ENCODE data around the gene GOLGA7B.

GOLGA7B gene

GRCh38 chr10:97867220-97867800 is 17.7 kb downstream of the GOLGA7B start:
- peaks cover 7% of the 10 kb centered on the region for H3K4me1 ChIP-seq (ENCODE audit: low read length)
- TF ChIP-seq, protein P1, sequence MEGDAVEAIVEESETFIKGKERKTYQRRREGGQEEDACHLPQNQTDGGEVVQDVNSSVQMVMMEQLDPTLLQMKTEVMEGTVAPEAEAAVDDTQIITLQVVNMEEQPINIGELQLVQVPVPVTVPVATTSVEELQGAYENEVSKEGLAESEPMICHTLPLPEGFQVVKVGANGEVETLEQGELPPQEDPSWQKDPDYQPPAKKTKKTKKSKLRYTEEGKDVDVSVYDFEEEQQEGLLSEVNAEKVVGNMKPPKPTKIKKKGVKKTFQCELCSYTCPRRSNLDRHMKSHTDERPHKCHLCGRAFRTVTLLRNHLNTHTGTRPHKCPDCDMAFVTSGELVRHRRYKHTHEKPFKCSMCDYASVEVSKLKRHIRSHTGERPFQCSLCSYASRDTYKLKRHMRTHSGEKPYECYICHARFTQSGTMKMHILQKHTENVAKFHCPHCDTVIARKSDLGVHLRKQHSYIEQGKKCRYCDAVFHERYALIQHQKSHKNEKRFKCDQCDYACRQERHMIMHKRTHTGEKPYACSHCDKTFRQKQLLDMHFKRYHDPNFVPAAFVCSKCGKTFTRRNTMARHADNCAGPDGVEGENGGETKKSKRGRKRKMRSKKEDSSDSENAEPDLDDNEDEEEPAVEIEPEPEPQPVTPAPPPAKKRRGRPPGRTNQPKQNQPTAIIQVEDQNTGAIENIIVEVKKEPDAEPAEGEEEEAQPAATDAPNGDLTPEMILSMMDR (IDR thresholded peaks at IDR 0.05; ENCODE audit: low read depth, low read length): no peak
- no peak for TF ChIP-seq EZH2phosphoT487 (IDR thresholded peaks at IDR 0.05; ENCODE audit: low read depth)
- no peak overlapping the region for H3K4me3 ChIP-seq (ENCODE audit: low read length)
- no peaks in the 10 kb centered on the region for H4K20me1 ChIP-seq (ENCODE audit: insufficient read depth, low read length)
- no peaks in the 10 kb centered on the region for H3K36me3 ChIP-seq (replicated peaks; ENCODE audit: low read depth, low read length)
- H3K27ac ChIP-seq (ENCODE audit: low read length): no peak overlapping the region
- H3K9ac ChIP-seq (ENCODE audit: low read length): no peak overlapping the region
- H2AFZ ChIP-seq (ENCODE audit: low read depth, low read length): no peak overlapping the region
- no peaks in the 10 kb centered on the region for H3K9me3 ChIP-seq (ENCODE audit: insufficient read depth, low read length)
- H3K4me2 ChIP-seq (ENCODE audit: low read length): no peak overlapping the region
- no peaks in the 10 kb centered on the region for H3K27me3 ChIP-seq (ENCODE audit: low read depth, low read length)
- no peaks in the 10 kb centered on the region for H3K79me2 ChIP-seq (ENCODE audit: low read length)

GRCh38 chr10:97868134-97868685 is 18.6 kb downstream of the GOLGA7B start:
- TF ChIP-seq EZH2phosphoT487 (IDR thresholded peaks at IDR 0.05; ENCODE audit: low read depth): no peak
- TF ChIP-seq, protein P1 (IDR thresholded peaks at IDR 0.05; ENCODE audit: low read depth, low read length): no peak
- Histone ChIP-seq H3K4me3 (ENCODE audit: low read length) (no peak overlapping the region), H3K9ac (ENCODE audit: low read length) (no peak overlapping the region), H3K9me3 (ENCODE audit: insufficient read depth, low read length) (no peaks in the 10 kb centered on the region), H4K20me1 (ENCODE audit: insufficient read depth, low read length) (no peaks in the 10 kb centered on the region), H3K36me3 (replicated peaks; ENCODE audit: low read depth, low read length) (no peaks in the 10 kb centered on the region), H2AFZ (ENCODE audit: low read depth, low read length) (no peak overlapping the region), H3K4me1 (ENCODE audit: low read length) (peaks cover 7% of the 10 kb centered on the region), H3K79me2 (ENCODE audit: low read length) (no peaks in the 10 kb centered on the region), H3K4me2 (ENCODE audit: low read length) (no peak overlapping the region), H3K27me3 (ENCODE audit: low read depth, low read length) (no peaks in the 10 kb centered on the region), H3K27ac (ENCODE audit: low read length) (no peak overlapping the region)

- H3K4me2 ChIP-seq (ENCODE audit: low read length): peak overlapping the region; percentile 66
- H3K4me1 ChIP-seq (ENCODE audit: low read length): peaks cover 7% of the 10 kb centered on the region
- peak overlapping the region; percentile 13; the same call in 1 of the 2 replicates for H3K9ac ChIP-seq (ENCODE audit: low read length)
- 0 out of 2 replicates have a peak overlapping the region, but pooled peaks have one; percentile 76 for H2AFZ ChIP-seq (ENCODE audit: low read depth, low read length)
- H3K27me3 ChIP-seq (ENCODE audit: low read depth, low read length): no peaks in the 10 kb centered on the region
- H3K9me3 ChIP-seq (ENCODE audit: insufficient read depth, low read length): no peaks in the 10 kb centered on the region
- TF ChIP-seq, protein P1 (IDR thresholded peaks at IDR 0.05; ENCODE audit: low read depth, low read length): peak; percentile 62
- no peak for TF ChIP-seq EZH2phosphoT487 (IDR thresholded peaks at IDR 0.05; ENCODE audit: low read depth)
- H4K20me1 ChIP-seq (ENCODE audit: insufficient read depth, low read length): no peaks in the 10 kb centered on the region
- peak overlapping the region; percentile 36 for H3K4me3 ChIP-seq (ENCODE audit: low read length)
- H3K36me3 ChIP-seq (replicated peaks; ENCODE audit: low read depth, low read length): no peaks in the 10 kb centered on the region
- H3K27ac ChIP-seq (ENCODE audit: low read length): no peak overlapping the region
- H3K79me2 ChIP-seq (ENCODE audit: low read length): no peaks in the 10 kb centered on the region
Observed at GRCh38 chr10:97869091-97870042, 19.7 kb downstream of the GOLGA7B start.

GRCh38 chr10:97870990-97871389 is 21.3 kb downstream of the GOLGA7B start:
- no peak overlapping the region for H3K4me3 ChIP-seq (ENCODE audit: low read length)
- TF ChIP-seq EZH2phosphoT487 (IDR thresholded peaks at IDR 0.05; ENCODE audit: low read depth): no peak
- TF ChIP-seq, protein P1 (IDR thresholded peaks at IDR 0.05; ENCODE audit: low read depth, low read length): no peak
- H2AFZ ChIP-seq (ENCODE audit: low read depth, low read length): no peak overlapping the region
- no peaks in the 10 kb centered on the region for H3K27me3 ChIP-seq (ENCODE audit: low read depth, low read length)
- H3K9ac ChIP-seq (ENCODE audit: low read length): no peak overlapping the region
- H3K9me3 ChIP-seq (ENCODE audit: insufficient read depth, low read length): no peaks in the 10 kb centered on the region
- no peak overlapping the region for H3K4me2 ChIP-seq (ENCODE audit: low read length)
- H4K20me1 ChIP-seq (ENCODE audit: insufficient read depth, low read length): no peaks in the 10 kb centered on the region
- H3K79me2 ChIP-seq (ENCODE audit: low read length): no peaks in the 10 kb centered on the region
- peaks cover 7% of the 10 kb centered on the region for H3K4me1 ChIP-seq (ENCODE audit: low read length)
- no peaks in the 10 kb centered on the region for H3K36me3 ChIP-seq (replicated peaks; ENCODE audit: low read depth, low read length)
- H3K27ac ChIP-seq (ENCODE audit: low read length): no peak overlapping the region
